PFSK-1 (cell line): Measurements from ENCODE around the gene GPR141.

Experiments used
- FOXP2 ChIP-seq: optimal IDR thresholded peaks from 2 replicates; pipeline ENCODE3; 2011; ENCODE audit warnings: borderline replicate concordance, control low read depth, inconsistent platforms; ENCODE audit not compliant: insufficient read depth; ENCODE audit errors: extremely low read length, extremely low read depth
- POLR2AphosphoS5 ChIP-seq: IDR thresholded peaks from 2 replicates; pipeline ENCODE4 v1.6.1; 2012; ENCODE audit warnings: low read depth, mild to moderate bottlenecking, control low read depth, low read length, moderate library complexity
- SIN3A ChIP-seq: IDR thresholded peaks from 2 replicates; pipeline ENCODE4 v1.6.1; 2012; ENCODE audit warnings: mild to moderate bottlenecking, low read length, moderate library complexity, borderline replicate concordance; ENCODE audit not compliant: insufficient read depth
- TAF1 ChIP-seq: IDR thresholded peaks from 2 replicates; pipeline ENCODE4 v1.6.1; 2012; ENCODE audit warnings: low read length, control low read depth, borderline replicate concordance; ENCODE audit not compliant: insufficient read depth
- TF ChIP-seq, protein P1 (sequence below), 2 experiments: IDR thresholded peaks; 2 replicates each; pipeline versions ENCODE4 v1.6.1 to v1.8.0; 2011 to 2012; ENCODE audit warnings: low read depth in 2 of 2, low read length in 2 of 2, control low read depth in 1 of 2, inconsistent platforms in 1 of 2, mild to moderate bottlenecking in 1 of 2, moderate library complexity in 1 of 2; ENCODE audit not compliant: insufficient read depth in 1 of 2

DNA sequence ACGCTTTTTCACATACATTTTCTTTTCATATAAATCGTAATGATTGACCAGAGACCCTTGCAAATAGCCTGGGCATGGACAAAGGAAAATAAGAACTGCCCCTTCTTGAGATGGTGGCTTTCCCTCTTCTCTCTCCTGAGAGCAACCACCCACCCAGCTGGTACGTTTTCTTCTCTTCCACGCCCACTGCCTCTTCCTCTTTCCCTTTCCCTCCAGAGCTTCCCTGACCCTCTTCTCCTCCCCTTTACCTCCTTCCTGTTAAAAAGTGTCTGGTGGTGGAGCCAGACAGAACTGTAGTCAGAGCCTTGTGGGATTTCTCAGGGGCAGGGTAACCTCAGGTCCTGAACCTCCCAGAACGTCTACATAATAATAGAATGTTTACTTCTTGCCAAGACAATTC is 23.2 kb downstream of the GPR141 start:
- TF ChIP-seq POLR2AphosphoS5 (no peak), FOXP2 (no peak), TAF1 (no peak), SIN3A (no peak)
- TF ChIP-seq, protein P1, sequence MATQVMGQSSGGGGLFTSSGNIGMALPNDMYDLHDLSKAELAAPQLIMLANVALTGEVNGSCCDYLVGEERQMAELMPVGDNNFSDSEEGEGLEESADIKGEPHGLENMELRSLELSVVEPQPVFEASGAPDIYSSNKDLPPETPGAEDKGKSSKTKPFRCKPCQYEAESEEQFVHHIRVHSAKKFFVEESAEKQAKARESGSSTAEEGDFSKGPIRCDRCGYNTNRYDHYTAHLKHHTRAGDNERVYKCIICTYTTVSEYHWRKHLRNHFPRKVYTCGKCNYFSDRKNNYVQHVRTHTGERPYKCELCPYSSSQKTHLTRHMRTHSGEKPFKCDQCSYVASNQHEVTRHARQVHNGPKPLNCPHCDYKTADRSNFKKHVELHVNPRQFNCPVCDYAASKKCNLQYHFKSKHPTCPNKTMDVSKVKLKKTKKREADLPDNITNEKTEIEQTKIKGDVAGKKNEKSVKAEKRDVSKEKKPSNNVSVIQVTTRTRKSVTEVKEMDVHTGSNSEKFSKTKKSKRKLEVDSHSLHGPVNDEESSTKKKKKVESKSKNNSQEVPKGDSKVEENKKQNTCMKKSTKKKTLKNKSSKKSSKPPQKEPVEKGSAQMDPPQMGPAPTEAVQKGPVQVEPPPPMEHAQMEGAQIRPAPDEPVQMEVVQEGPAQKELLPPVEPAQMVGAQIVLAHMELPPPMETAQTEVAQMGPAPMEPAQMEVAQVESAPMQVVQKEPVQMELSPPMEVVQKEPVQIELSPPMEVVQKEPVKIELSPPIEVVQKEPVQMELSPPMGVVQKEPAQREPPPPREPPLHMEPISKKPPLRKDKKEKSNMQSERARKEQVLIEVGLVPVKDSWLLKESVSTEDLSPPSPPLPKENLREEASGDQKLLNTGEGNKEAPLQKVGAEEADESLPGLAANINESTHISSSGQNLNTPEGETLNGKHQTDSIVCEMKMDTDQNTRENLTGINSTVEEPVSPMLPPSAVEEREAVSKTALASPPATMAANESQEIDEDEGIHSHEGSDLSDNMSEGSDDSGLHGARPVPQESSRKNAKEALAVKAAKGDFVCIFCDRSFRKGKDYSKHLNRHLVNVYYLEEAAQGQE (IDR thresholded peaks at IDR 0.05; ENCODE audit: insufficient read depth in 1 of 2, low read depth in 2 of 2, low read length in 2 of 2): no peak
